Osteoblast (primary cell): ENCODE data around the gene TCF19. TPM values are rescaled to one million over a fixed set of nuclear protein-coding genes. Genes with fewer than 3 reads are reported as not detected.

Source experiments
- DNase-seq: peaks from one replicate; pipeline ENCODE4 v3.0.0; 2011; ENCODE audit warnings: low spot score, mixed read lengths; ENCODE audit not compliant: insufficient read length; ENCODE audit errors: missing footprints
- H2AFZ ChIP-seq: 2 replicates; pipeline ENCODE4 v1.6.0; 2011; ENCODE audit warnings: mild to moderate bottlenecking, low read length
- H3K27ac ChIP-seq: 2 replicates; pipeline ENCODE4 v1.5.1; 2011; ENCODE audit warnings: mild to moderate bottlenecking, low read depth, low read length, moderate library complexity
- H3K27me3 ChIP-seq: 2 replicates; pipeline ENCODE4 v1.6.0; 2012; ENCODE audit warnings: mild to moderate bottlenecking, control low read depth, inconsistent platforms, low read length, moderate library complexity; ENCODE audit not compliant: insufficient read depth
- H3K36me3 ChIP-seq: 2 replicates; pipeline ENCODE4 v1.5.1; 2011; ENCODE audit warnings: mild to moderate bottlenecking, low read length, control low read depth, moderate library complexity; ENCODE audit not compliant: insufficient read depth
- H3K4me1 ChIP-seq: 2 replicates; pipeline ENCODE4 v1.5.1; 2011; ENCODE audit warnings: mild to moderate bottlenecking, low read length, control low read depth, moderate library complexity; ENCODE audit not compliant: insufficient read depth
- H3K4me2 ChIP-seq: 2 replicates; pipeline ENCODE4 v1.6.0; 2011; ENCODE audit warnings: mild to moderate bottlenecking, low read length; ENCODE audit not compliant: insufficient read depth
- H3K4me3 ChIP-seq: fragments of 200-600 bp; sonication (generic); 3 replicates; pipeline ENCODE4 v1.5.1; 2012; ENCODE audit warnings: mild to moderate bottlenecking, low read length, inconsistent platforms; ENCODE audit not compliant: insufficient read depth
- H3K79me2 ChIP-seq: 2 replicates; pipeline ENCODE4 v1.6.0; 2012; ENCODE audit warnings: mild to moderate bottlenecking, low read length, control low read depth, inconsistent platforms; ENCODE audit not compliant: insufficient read depth
- H3K9me3 ChIP-seq: 2 replicates; pipeline ENCODE4 v1.5.1; 2011; ENCODE audit warnings: low read depth, low read length, control low read depth
- H4K20me1 ChIP-seq: 2 replicates; pipeline ENCODE4 v1.6.0; 2012; ENCODE audit warnings: mild to moderate bottlenecking, low read length, control low read depth; ENCODE audit not compliant: insufficient read depth
- total RNA-seq: library from RNA; depleted of rRNA; stranded (reverse); fragments of >200 nt; gene quantifications from 2 replicates; pipeline ENCODE4 v1.2.3, GENCODE V29; 2012
- TF ChIP-seq, protein P1 (sequence below): IDR thresholded peaks from 2 replicates; pipeline ENCODE4 v1.5.1; 2011; ENCODE audit warnings: mild to moderate bottlenecking, low read depth, low read length, moderate library complexity; ENCODE audit errors: extremely low read depth

Gene TCF19
- total RNA-seq, 1 donor: 5.8 TPM

DNA sequence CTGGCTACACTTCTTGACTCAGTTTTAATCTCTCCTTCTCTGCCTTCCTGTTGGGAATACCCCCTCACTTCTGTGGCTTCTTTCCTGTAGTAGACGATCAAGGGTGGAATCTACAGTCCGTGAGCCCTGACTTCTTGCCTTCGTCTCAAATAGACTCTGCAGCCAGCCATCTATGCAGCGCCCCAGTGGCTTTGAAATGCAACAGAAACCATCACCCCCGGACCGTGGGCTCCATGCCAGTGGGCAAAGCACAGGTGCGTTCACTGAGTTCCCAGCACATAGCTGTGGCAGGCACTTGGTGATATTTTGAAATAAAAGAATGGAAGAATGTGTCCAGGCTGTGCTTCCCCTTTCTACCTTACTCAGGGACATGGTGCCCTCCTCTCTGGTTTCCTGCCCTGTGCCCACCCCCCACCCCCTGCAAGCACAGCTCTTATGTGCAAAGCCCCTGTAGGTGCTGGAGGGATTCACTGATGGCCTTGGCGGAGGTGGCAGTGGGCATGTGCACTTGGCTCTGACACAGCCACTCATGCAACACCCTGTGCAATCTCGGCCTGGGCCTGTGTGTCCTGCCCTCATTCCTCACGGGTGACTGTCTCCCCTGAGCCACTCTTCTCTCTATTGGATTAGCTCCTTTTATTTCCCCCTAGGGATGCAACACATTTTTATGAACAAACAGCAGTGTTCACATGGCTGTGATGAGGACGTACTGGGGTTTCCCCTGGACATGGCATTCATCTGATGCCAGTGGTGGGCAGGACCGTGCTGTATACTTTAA, 32.6 kb upstream of the TCF19 start:
- Histone ChIP-seq H4K20me1 (peaks cover 2% of the 10 kb centered on the region), H3K9me3 (no peaks in the 10 kb centered on the region), H3K27ac (peak overlapping the region; percentile 48), H3K27me3 (peaks cover 23% of the 10 kb centered on the region), H2AFZ (no peak overlapping the region), H3K4me2 (peak overlapping the region; percentile 46), H3K79me2 (no peaks in the 10 kb centered on the region), H3K36me3 (no peaks in the 10 kb centered on the region), H3K4me3 (no peak overlapping the region), H3K4me1 (peaks cover 32% of the 10 kb centered on the region)
- DNase-seq: peak; percentile 97
- TF ChIP-seq, protein P1, sequence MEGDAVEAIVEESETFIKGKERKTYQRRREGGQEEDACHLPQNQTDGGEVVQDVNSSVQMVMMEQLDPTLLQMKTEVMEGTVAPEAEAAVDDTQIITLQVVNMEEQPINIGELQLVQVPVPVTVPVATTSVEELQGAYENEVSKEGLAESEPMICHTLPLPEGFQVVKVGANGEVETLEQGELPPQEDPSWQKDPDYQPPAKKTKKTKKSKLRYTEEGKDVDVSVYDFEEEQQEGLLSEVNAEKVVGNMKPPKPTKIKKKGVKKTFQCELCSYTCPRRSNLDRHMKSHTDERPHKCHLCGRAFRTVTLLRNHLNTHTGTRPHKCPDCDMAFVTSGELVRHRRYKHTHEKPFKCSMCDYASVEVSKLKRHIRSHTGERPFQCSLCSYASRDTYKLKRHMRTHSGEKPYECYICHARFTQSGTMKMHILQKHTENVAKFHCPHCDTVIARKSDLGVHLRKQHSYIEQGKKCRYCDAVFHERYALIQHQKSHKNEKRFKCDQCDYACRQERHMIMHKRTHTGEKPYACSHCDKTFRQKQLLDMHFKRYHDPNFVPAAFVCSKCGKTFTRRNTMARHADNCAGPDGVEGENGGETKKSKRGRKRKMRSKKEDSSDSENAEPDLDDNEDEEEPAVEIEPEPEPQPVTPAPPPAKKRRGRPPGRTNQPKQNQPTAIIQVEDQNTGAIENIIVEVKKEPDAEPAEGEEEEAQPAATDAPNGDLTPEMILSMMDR: no peak

- Histone ChIP-seq H3K27ac (peak overlapping the region; percentile 48), H3K9me3 (no peaks in the 10 kb centered on the region), H3K27me3 (peaks cover 23% of the 10 kb centered on the region), H3K36me3 (no peaks in the 10 kb centered on the region), H3K4me1 (peaks cover 32% of the 10 kb centered on the region), H3K79me2 (no peaks in the 10 kb centered on the region), H4K20me1 (peaks cover 2% of the 10 kb centered on the region), H2AFZ (no peak overlapping the region), H3K4me2 (peak overlapping the region; percentile 46), H3K4me3 (no peak overlapping the region)
- TF ChIP-seq, protein P1: no peak
- DNase-seq: no peak
Observed at GRCh38 chr6:31126396-31127175, 31.8 kb upstream of the TCF19 start.

DNA sequence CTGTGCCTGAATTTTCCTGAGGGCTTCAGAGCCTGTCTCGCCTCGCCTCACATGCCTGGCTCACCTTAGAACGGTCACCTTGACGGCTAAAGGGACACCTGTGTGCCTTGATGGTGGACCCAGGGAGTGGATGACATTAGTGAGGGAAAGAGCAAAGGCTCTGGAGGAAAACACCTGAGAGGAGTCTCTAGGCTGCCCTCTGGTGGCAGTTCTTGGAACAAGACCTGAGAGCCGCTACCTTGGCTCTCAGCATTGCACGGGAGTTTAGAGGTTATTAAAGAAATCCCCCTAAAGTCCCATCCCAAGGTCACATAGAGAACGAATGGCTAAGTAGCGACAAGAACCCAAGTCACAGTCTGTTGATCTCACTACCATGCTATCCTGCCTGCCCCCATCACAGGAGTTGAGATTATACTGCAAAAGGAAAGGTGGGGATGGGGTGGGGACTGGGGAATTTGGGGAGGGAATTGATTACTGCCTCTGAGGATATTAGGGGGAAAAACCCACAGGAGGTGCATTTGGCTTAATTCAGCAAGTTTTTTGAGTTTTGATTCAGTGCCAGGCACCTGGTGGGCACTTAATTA, 30.2 kb upstream of the TCF19 start:
- peaks cover 23% of the 10 kb centered on the region for H3K27me3 ChIP-seq
- peaks cover 19% of the 10 kb centered on the region for H3K4me1 ChIP-seq
- H4K20me1 ChIP-seq: no peaks in the 10 kb centered on the region
- no peak overlapping the region for H3K27ac ChIP-seq
- no peaks in the 10 kb centered on the region for H3K36me3 ChIP-seq
- no peak overlapping the region for H3K4me2 ChIP-seq
- TF ChIP-seq, protein P1: peak; percentile 85
- no peak overlapping the region for H3K4me3 ChIP-seq
- no peaks in the 10 kb centered on the region for H3K9me3 ChIP-seq
- DNase-seq: peak; percentile 90
- H3K79me2 ChIP-seq: no peaks in the 10 kb centered on the region
- no peak overlapping the region for H2AFZ ChIP-seq

DNA sequence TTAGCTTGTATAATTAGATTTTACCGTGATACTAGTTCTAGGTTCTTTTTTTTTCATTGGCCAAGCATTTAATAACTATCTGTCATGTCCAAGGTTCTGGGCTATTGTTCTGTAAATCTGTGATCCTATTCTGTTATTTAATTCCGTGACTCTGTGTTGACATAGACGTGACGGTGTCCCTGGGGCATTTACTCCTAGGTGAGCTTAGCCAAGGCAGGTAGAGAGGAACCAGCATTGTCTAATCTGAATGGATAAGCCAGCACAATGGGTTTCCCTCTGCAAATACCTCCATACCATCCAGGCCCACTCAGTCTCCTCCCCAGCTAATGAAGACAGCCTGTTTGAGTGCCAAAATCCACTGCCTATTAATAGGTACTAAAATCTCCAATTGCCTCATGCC, 29.3 kb upstream of the TCF19 start:
- Histone ChIP-seq H3K27me3 (peaks cover 23% of the 10 kb centered on the region), H3K4me1 (peaks cover 17% of the 10 kb centered on the region), H2AFZ (no peak overlapping the region), H3K79me2 (no peaks in the 10 kb centered on the region), H3K4me2 (no peak overlapping the region), H3K9me3 (no peaks in the 10 kb centered on the region), H3K36me3 (no peaks in the 10 kb centered on the region), H3K4me3 (no peak overlapping the region), H4K20me1 (no peaks in the 10 kb centered on the region), H3K27ac (no peak overlapping the region)
- TF ChIP-seq, protein P1: no peak
- DNase-seq: no peak
